ENCODE data around the gene PCNX2. TPM values are rescaled to one million over a fixed set of nuclear protein-coding genes. Genes with fewer than 3 reads are reported as not detected.
A peak's percentile ranks its signal among the peaks of the same experiment; 100 is the strongest.

PCNX2 gene
- total and polyA plus RNA-seq, 2 of the 13 experiments (the other 11 are each of a cell fraction or from before 2014, with no cell fraction given) = 0.11 to 0.42 TPM

DNA sequence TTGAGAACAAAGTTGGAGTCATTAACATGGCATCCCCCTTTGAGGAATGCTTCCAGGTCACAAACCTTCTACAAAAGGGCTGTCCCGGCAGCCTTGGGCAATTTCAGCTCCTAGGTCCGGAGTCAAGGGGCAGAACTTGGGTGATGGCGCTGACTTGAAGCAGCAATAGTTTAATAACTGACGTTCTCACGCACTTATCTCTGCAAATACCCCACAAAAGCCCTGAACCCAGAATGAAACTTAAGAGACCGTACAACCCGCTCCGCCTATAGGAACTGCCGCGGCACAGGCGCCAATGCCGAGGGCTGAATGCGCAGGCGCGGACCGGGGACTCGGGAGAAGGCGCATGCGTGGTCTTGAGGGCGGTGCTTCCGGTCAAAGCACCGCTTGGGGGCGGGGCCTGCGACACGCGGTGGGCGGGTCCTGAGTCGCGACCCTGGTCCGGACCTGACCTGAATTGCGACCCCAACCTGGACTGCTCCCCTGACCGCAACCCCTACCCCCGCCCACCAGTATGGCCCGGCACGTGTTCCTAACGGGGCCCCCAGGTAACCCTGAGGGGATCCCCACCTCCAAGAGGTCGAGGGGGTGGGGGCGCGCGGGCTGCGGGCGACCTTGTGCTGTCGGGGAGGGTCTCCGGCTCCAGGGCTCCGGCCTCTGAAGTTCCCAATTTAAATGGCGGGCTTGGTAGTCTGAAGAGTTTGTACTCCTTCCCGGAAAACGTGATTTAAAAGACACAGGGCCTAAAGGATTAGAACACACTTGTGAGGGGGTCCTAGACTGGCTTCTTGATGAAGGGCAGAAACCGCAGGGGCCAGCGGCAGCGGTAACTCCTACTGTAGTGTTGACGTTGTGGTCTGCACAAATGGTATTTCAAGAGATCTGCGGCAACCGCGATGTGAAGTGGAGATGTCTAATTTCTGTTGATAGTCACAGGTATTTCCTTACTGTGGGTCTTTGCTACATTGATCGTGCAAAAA lies 345.0 kb downstream of the PCNX2 start, which contains the start of gene NTPCR (continued):
- TF ChIP-seq, protein P1, sequence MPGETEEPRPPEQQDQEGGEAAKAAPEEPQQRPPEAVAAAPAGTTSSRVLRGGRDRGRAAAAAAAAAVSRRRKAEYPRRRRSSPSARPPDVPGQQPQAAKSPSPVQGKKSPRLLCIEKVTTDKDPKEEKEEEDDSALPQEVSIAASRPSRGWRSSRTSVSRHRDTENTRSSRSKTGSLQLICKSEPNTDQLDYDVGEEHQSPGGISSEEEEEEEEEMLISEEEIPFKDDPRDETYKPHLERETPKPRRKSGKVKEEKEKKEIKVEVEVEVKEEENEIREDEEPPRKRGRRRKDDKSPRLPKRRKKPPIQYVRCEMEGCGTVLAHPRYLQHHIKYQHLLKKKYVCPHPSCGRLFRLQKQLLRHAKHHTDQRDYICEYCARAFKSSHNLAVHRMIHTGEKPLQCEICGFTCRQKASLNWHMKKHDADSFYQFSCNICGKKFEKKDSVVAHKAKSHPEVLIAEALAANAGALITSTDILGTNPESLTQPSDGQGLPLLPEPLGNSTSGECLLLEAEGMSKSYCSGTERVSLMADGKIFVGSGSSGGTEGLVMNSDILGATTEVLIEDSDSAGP (CRISPR knock-in tag; IDR thresholded peaks at IDR 0.05; ENCODE audit: borderline replicate concordance) = peak; percentile 38; the same call in 1 of the 2 replicates
- TF ChIP-seq ZNF546 (CRISPR knock-in tag; conservative IDR thresholded peaks at IDR 0.05) (no peak), MIXL1 (CRISPR knock-in tag; IDR thresholded peaks at IDR 0.05) (no peak), ZNF282 (IDR thresholded peaks at IDR 0.05; ENCODE audit: partially characterized antibody) (no peak), RERE (CRISPR knock-in tag; IDR thresholded peaks at IDR 0.05; ENCODE audit: low read depth) (no peak), ZNF329 (CRISPR knock-in tag; IDR thresholded peaks at IDR 0.05; ENCODE audit: low read depth) (no peak), PAXIP1 (CRISPR knock-in tag; conservative IDR thresholded peaks at IDR 0.05) (no peak), ZFYVE20 (CRISPR knock-in tag; IDR thresholded peaks at IDR 0.05; ENCODE audit: borderline replicate concordance, low read depth) (no peak)
- TF ChIP-seq, protein P2, sequence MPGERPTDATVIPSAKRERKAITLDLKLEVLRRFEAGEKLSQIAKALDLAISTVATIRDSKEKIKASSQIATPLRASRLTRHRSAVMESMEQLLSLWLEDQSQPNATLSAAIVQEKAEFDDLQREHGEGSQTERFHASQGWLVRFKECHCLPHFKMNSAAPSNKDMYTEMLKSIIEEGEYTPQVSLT (CRISPR knock-in tag; IDR thresholded peaks at IDR 0.05; ENCODE audit: borderline replicate concordance, low read depth) = no peak
- TF ChIP-seq, protein P3, sequence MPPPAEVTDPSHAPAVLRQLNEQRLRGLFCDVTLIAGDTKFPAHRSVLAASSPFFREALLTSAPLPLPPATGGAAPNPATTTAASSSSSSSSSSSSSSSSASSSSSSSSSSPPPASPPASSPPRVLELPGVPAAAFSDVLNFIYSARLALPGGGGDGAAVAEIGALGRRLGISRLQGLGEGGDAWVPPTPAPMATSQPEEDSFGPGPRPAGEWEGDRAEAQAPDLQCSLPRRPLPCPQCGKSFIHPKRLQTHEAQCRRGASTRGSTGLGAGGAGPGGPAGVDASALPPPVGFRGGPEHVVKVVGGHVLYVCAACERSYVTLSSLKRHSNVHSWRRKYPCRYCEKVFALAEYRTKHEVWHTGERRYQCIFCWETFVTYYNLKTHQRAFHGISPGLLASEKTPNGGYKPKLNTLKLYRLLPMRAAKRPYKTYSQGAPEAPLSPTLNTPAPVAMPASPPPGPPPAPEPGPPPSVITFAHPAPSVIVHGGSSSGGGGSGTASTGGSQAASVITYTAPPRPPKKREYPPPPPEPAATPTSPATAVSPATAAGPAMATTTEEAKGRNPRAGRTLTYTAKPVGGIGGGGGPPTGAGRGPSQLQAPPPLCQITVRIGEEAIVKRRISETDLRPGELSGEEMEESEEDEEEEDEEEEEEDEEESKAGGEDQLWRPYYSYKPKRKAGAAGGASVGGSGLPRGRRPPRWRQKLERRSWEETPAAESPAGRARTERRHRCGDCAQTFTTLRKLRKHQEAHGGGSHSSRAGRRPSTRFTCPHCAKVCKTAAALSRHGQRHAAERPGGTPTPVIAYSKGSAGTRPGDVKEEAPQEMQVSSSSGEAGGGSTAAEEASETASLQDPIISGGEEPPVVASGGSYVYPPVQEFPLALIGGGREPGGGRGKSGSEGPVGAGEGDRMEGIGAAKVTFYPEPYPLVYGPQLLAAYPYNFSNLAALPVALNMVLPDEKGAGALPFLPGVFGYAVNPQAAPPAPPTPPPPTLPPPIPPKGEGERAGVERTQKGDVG (CRISPR knock-in tag; IDR thresholded peaks at IDR 0.05; ENCODE audit: borderline replicate concordance) = no peak
